H9 (cell line): ENCODE data around the gene SYT7. TPM values are rescaled to one million over a fixed set of nuclear protein-coding genes. Genes with fewer than 3 reads are reported as not detected.

Experiments
- DNase-seq: peaks from one replicate; pipeline ENCODE4 v3.0.0-alpha.2; 2017
- H2AFZ ChIP-seq: one replicate; pipeline ENCODE4 v1.6.1; 2013; ENCODE audit warnings: mild to moderate bottlenecking, low read length, control low read depth, moderate library complexity
- H2AK5ac ChIP-seq: 2 replicates; pipeline ENCODE4 v1.6.1; 2013; ENCODE audit warnings: low read length, control low read depth, mixed read lengths; ENCODE audit not compliant: insufficient read length
- H2BK120ac ChIP-seq: one replicate; pipeline ENCODE4 v1.6.1; 2013; ENCODE audit warnings: low read depth, mild to moderate bottlenecking, low read length, control low read depth, inconsistent platforms; ENCODE audit not compliant: poor library complexity, severe bottlenecking
- H2BK12ac ChIP-seq: 2 replicates; pipeline ENCODE4 v1.6.1; 2013; ENCODE audit warnings: low read length, control low read depth, mixed read lengths, low read depth; ENCODE audit not compliant: insufficient read length
- H2BK15ac ChIP-seq: 2 replicates; pipeline ENCODE4 v1.6.1; 2013; ENCODE audit warnings: low read depth, low read length, control low read depth
- H2BK20ac ChIP-seq: one replicate; pipeline ENCODE4 v1.6.1; 2013; ENCODE audit warnings: low read depth, mild to moderate bottlenecking, low read length, control low read depth, inconsistent platforms; ENCODE audit not compliant: poor library complexity, severe bottlenecking
- H2BK5ac ChIP-seq: 2 replicates; pipeline ENCODE4 v1.6.1; 2013; ENCODE audit warnings: low read length, control low read depth, mixed read lengths; ENCODE audit not compliant: insufficient read length
- H3K14ac ChIP-seq: 2 replicates; pipeline ENCODE4 v1.6.1; 2013; ENCODE audit warnings: low read length, control low read depth; ENCODE audit not compliant: insufficient read depth
- H3K18ac ChIP-seq: 2 replicates; pipeline ENCODE4 v1.6.1; 2013; ENCODE audit warnings: low read depth, mild to moderate bottlenecking, mixed read lengths, low read length, control low read depth; ENCODE audit not compliant: insufficient read length
- H3K23ac ChIP-seq: 2 replicates; pipeline ENCODE4 v1.6.1; 2013; ENCODE audit warnings: low read length, control low read depth, mixed read lengths, low read depth; ENCODE audit not compliant: insufficient read length
- H3K23me2 ChIP-seq: 2 replicates; pipeline ENCODE4 v1.6.1; 2013; ENCODE audit warnings: low read depth, mild to moderate bottlenecking, mixed read lengths, low read length, control low read depth; ENCODE audit not compliant: insufficient read length, poor library complexity, severe bottlenecking
- H3K27ac ChIP-seq: 2 replicates; pipeline ENCODE4 v1.5.1; 2013; ENCODE audit warnings: low read length, control low read depth, mixed read lengths, low read depth; ENCODE audit not compliant: insufficient read length
- H3K27me3 ChIP-seq: 2 replicates; pipeline ENCODE4 v1.6.1; 2013; ENCODE audit warnings: low read length, control low read depth, inconsistent platforms; ENCODE audit not compliant: insufficient read depth
- H3K4ac ChIP-seq: 2 replicates; pipeline ENCODE4 v1.6.1; 2013; ENCODE audit warnings: low read depth, mild to moderate bottlenecking, control low read depth, inconsistent platforms, low read length, moderate library complexity
- H3K4me1 ChIP-seq: 2 replicates; pipeline ENCODE4 v1.6.1; 2013; ENCODE audit warnings: low read length, control low read depth, inconsistent platforms; ENCODE audit not compliant: insufficient read depth
- H3K4me2 ChIP-seq: 2 replicates; pipeline ENCODE4 v1.6.1; 2013; ENCODE audit warnings: low read length, control low read depth, mixed read lengths; ENCODE audit not compliant: insufficient read length, insufficient read depth
- H3K56ac ChIP-seq: 2 replicates; pipeline ENCODE4 v1.6.1; 2013; ENCODE audit warnings: low read depth, mild to moderate bottlenecking, mixed read lengths, low read length, control low read depth; ENCODE audit not compliant: insufficient read length
- H3K79me1 ChIP-seq: 2 replicates; pipeline ENCODE4 v1.6.1; 2013; ENCODE audit warnings: low read depth, mild to moderate bottlenecking, moderate library complexity, low read length, control low read depth, inconsistent platforms; ENCODE audit not compliant: insufficient read depth, poor library complexity, severe bottlenecking
- H3K79me2 ChIP-seq: 2 replicates; pipeline ENCODE4 v1.6.1; 2013; ENCODE audit warnings: low read length, control low read depth, inconsistent platforms; ENCODE audit not compliant: insufficient read depth
- H3K9ac ChIP-seq: 2 replicates; pipeline ENCODE4 v1.6.1; 2013; ENCODE audit warnings: low read length, control low read depth, mixed read lengths; ENCODE audit not compliant: insufficient read length; ENCODE audit errors: extremely low read depth
- H3K9me3 ChIP-seq: one replicate; pipeline ENCODE4 v1.6.1; 2013; ENCODE audit warnings: low read depth, low read length, inconsistent platforms; ENCODE audit not compliant: control insufficient read depth
- H3T11ph ChIP-seq: one replicate; pipeline ENCODE4 v1.6.1; 2013; ENCODE audit warnings: mild to moderate bottlenecking, low read length, control low read depth, inconsistent platforms
- H4K20me1 ChIP-seq: one replicate; pipeline ENCODE4 v1.6.1; 2013; ENCODE audit not compliant: control insufficient read depth, insufficient read length, insufficient read depth
- H4K5ac ChIP-seq: 2 replicates; pipeline ENCODE4 v1.6.1; 2013; ENCODE audit warnings: low read depth, mild to moderate bottlenecking, mixed read lengths, low read length, control low read depth; ENCODE audit not compliant: insufficient read length
- H4K8ac ChIP-seq: replicated peaks from 2 replicates; pipeline ENCODE4 v1.6.1; 2013; ENCODE audit warnings: low read length, control low read depth, mixed read lengths, low read depth; ENCODE audit not compliant: insufficient read length
- H4K91ac ChIP-seq: 2 replicates; pipeline ENCODE4 v1.6.1; 2013; ENCODE audit warnings: low read depth, mild to moderate bottlenecking, moderate library complexity, mixed read lengths, low read length, control low read depth; ENCODE audit not compliant: insufficient read length
- H3K27ac Mint-ChIP-seq, 3 experiments: 2 replicates in 2 of 3; 3 replicates in 1 of 3; pipeline ENCODE4 v1.8.0; 2020 to 2021; ENCODE audit warnings: mixed read lengths in 3 of 3, mild to moderate bottlenecking in 1 of 3, moderate library complexity in 1 of 3
- H3K27me3 Mint-ChIP-seq: 2 replicates; pipeline ENCODE4 v1.8.0; 2021; ENCODE audit warnings: low read depth, mild to moderate bottlenecking, moderate library complexity, mixed read lengths
- H3K36me3 Mint-ChIP-seq, 3 experiments: 2 replicates in 2 of 3; 3 replicates in 1 of 3; pipeline ENCODE4 v1.8.0; 2020 to 2021; ENCODE audit warnings: low read depth in 3 of 3, mixed read lengths in 3 of 3; ENCODE audit not compliant: insufficient read depth in 1 of 3
- H3K4me1 Mint-ChIP-seq, 2 experiments: 2 replicates each; pipeline ENCODE4 v1.8.0; 2020; ENCODE audit warnings: mixed read lengths in 2 of 2
- H3K4me3 Mint-ChIP-seq, 2 experiments: 2 replicates in 1 of 2; 3 replicates in 1 of 2; pipeline ENCODE4 v1.8.0; 2020 to 2021; ENCODE audit warnings: mild to moderate bottlenecking in 2 of 2, mixed read lengths in 2 of 2, moderate library complexity in 1 of 2
- H3K9me3 Mint-ChIP-seq, 2 experiments: 2 replicates in 1 of 2; 3 replicates in 1 of 2; pipeline ENCODE4 v1.8.0; 2020; ENCODE audit warnings: mild to moderate bottlenecking in 2 of 2, mixed read lengths in 2 of 2, moderate library complexity in 1 of 2
- WGBS: extraction: QIAGEN DNeasy Blood & Tissue Kit; methylation state at CpG from one replicate; pipeline ENCODE4 v1.1.7; 2013; ENCODE audit warnings: missing lambda C conversion rate, low lambda C conversion rate, mixed read lengths; ENCODE audit not compliant: insufficient read length; ENCODE audit errors: extremely low coverage; 5-methylcytosine and 5-hydroxymethylcytosine counted together
- total RNA-seq: library from RNA; stranded (reverse); gene quantifications from 2 replicates; pipeline ENCODE4 v1.2.1, GENCODE V29; 2021
- TF ChIP-seq, protein P1 (sequence below): fragments of 200-600 bp; sonication (generic); conservative IDR thresholded peaks from 3 replicates; pipeline ENCODE4 v1.8.0; 2021; ENCODE audit warnings: antibody characterized with exemption, mild to moderate bottlenecking

The SYT7 gene
- total RNA-seq, 1 experiment from 2014 or later = 8.8 TPM

- H2BK5ac ChIP-seq = no peak overlapping the region
- no peak overlapping the region for H3K23ac ChIP-seq
- Mint-ChIP-seq H3K27ac (no peak overlapping the region), H3K4me1 (peaks cover 16 to 34% of the 10 kb centered on the region in 2 experiments), H3K36me3 (no peaks in the 10 kb centered on the region), H3K9me3 (no peaks in the 10 kb centered on the region; a peak in 2 of 5 replicates), H3K4me3 (peak overlapping the region; percentile 52 to 71), H3K27me3 (peaks cover 65% of the 10 kb centered on the region)
- H2BK12ac ChIP-seq = no peak overlapping the region
- H4K91ac ChIP-seq = no peak overlapping the region
- H4K20me1 ChIP-seq = no peaks in the 10 kb centered on the region
- no peaks in the 10 kb centered on the region for H3K79me2 ChIP-seq
- no peak overlapping the region for H3K4ac ChIP-seq
- H3K9ac ChIP-seq = no peak overlapping the region
- H2AFZ ChIP-seq = no peak overlapping the region
- H2BK120ac ChIP-seq = no peak overlapping the region
- TF ChIP-seq, protein P1, sequence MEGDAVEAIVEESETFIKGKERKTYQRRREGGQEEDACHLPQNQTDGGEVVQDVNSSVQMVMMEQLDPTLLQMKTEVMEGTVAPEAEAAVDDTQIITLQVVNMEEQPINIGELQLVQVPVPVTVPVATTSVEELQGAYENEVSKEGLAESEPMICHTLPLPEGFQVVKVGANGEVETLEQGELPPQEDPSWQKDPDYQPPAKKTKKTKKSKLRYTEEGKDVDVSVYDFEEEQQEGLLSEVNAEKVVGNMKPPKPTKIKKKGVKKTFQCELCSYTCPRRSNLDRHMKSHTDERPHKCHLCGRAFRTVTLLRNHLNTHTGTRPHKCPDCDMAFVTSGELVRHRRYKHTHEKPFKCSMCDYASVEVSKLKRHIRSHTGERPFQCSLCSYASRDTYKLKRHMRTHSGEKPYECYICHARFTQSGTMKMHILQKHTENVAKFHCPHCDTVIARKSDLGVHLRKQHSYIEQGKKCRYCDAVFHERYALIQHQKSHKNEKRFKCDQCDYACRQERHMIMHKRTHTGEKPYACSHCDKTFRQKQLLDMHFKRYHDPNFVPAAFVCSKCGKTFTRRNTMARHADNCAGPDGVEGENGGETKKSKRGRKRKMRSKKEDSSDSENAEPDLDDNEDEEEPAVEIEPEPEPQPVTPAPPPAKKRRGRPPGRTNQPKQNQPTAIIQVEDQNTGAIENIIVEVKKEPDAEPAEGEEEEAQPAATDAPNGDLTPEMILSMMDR = peak; percentile 100
- H3K14ac ChIP-seq = no peak overlapping the region
- WGBS = no CpG with 5 or more reads among the region's 46 CpGs
- no peak overlapping the region for H3K27ac ChIP-seq
- H3K56ac ChIP-seq = no peak overlapping the region
- H3K9me3 ChIP-seq = no peaks in the 10 kb centered on the region
- peaks cover 5% of the 10 kb centered on the region for H3K23me2 ChIP-seq
- H3K27me3 ChIP-seq = peaks cover 2% of the 10 kb centered on the region; the same call in 1 of the 2 replicates
- H4K8ac ChIP-seq = no peak overlapping the region
- H2BK15ac ChIP-seq = no peak overlapping the region
- H3K18ac ChIP-seq = no peak overlapping the region
- H2AK5ac ChIP-seq = no peak overlapping the region
- H4K5ac ChIP-seq = no peak overlapping the region
- peak; percentile 89 for DNase-seq
- H3K79me1 ChIP-seq = no peaks in the 10 kb centered on the region
- H3T11ph ChIP-seq = no peak overlapping the region
- H2BK20ac ChIP-seq = no peak overlapping the region
- H3K4me2 ChIP-seq = peak overlapping the region; percentile 57
- H3K4me1 ChIP-seq = no peaks in the 10 kb centered on the region; the same call in 1 of the 2 replicates
These were observed 13.4 kb downstream of the SYT7 start for GRCh38 chr11:61567286-61568061.
